SK-N-SH (cell line): ENCODE measurements around the gene OR14I1.

Experiments
- CTCF ChIP-seq: fragments of 200-600 bp; sonication (generic); IDR thresholded peaks from 2 replicates; pipeline ENCODE4 v1.6.1; 2017; ENCODE audit warnings: antibody characterized with exemption, mild to moderate bottlenecking, moderate library complexity
- JUND ChIP-seq: IDR thresholded peaks from 2 replicates; pipeline ENCODE4 v1.4.0; 2012
- NFIC ChIP-seq: IDR thresholded peaks from 2 replicates; pipeline ENCODE4 v1.4.0; 2012; ENCODE audit warnings: borderline replicate concordance
- TAF1 ChIP-seq: IDR thresholded peaks from 2 replicates; pipeline ENCODE4 v1.6.1; 2012; ENCODE audit warnings: low read depth, mild to moderate bottlenecking, low read length, moderate library complexity, borderline replicate concordance
- TEAD4 ChIP-seq: IDR thresholded peaks from 2 replicates; pipeline ENCODE4 v1.4.0; 2012; ENCODE audit warnings: mild to moderate bottlenecking, borderline replicate concordance; ENCODE audit not compliant: insufficient read depth
- USF2 ChIP-seq: fragments of 150-350 bp; IDR thresholded peaks from 2 replicates; pipeline ENCODE4 v1.6.1; 2017; ENCODE audit warnings: antibody characterized with exemption, low read length, low read depth, borderline replicate concordance

GRCh38 chr1:248740876-248741275 lies 38.3 kb upstream of the OR14I1 start:
- no peak for TF ChIP-seq USF2
- no peak for TF ChIP-seq CTCF
- no peak for TF ChIP-seq TEAD4
- TF ChIP-seq NFIC: no peak
- no peak for TF ChIP-seq JUND
- no peak for TF ChIP-seq TAF1
